Testis (tissue), 2 donors: ENCODE measurements around the gene KRTAP10-5.

ENCODE experiments used
- CTCF ChIP-seq, 3 experiments: fragments of 450-650 bp in 2 of 3; fragments of 200-600 bp in 1 of 3; sonication (generic) in 1 of 3; IDR thresholded peaks; one replicate each; pipeline ENCODE4 v1.5.1; 2016 to 2019; ENCODE audit warnings: antibody characterized with exemption in 3 of 3, mild to moderate bottlenecking in 2 of 3, moderate library complexity in 1 of 3
- POLR2A ChIP-seq: fragments of 450-650 bp; IDR thresholded peaks from one replicate; pipeline ENCODE4 v1.6.1; 2017; ENCODE audit warnings: antibody characterized with exemption, mild to moderate bottlenecking, moderate library complexity

GRCh38 chr21:44552681-44553080 lies 27.7 kb downstream of the KRTAP10-5 start:
- TF ChIP-seq POLR2A = no peak
- no peak for TF ChIP-seq CTCF (IDR thresholded peaks at IDR 0.05)
